ENCODE data around the gene CACHD1.

- TF ChIP-seq MXI1 (IDR thresholded peaks at IDR 0.05; ENCODE audit: borderline replicate concordance, low read depth, low read length) = no peak
- TF ChIP-seq CTCF (conservative IDR thresholded peaks at IDR 0.05; ENCODE audit: low read depth, low read length) = no peak
- TF ChIP-seq POLR2A (IDR thresholded peaks at IDR 0.05; ENCODE audit: low read depth, low read length) = no peak
- no peak for TF ChIP-seq RAD21 (IDR thresholded peaks at IDR 0.05; ENCODE audit: low read length)
- no peak for TF ChIP-seq SMC3 (IDR thresholded peaks at IDR 0.05; ENCODE audit: low read depth, low read length)
- TF ChIP-seq RCOR1 (IDR thresholded peaks at IDR 0.05; ENCODE audit: insufficient replicate concordance, low read length) = no peak
- TF ChIP-seq RFX5 (IDR thresholded peaks at IDR 0.05; ENCODE audit: low read depth, low read length) = no peak
- TF ChIP-seq CEBPB (IDR thresholded peaks at IDR 0.05; ENCODE audit: low read depth, low read length) = no peak
- TF ChIP-seq FOS (IDR thresholded peaks at IDR 0.05; ENCODE audit: low read depth, low read length) = no peak
- TF ChIP-seq MAFK (IDR thresholded peaks at IDR 0.05; ENCODE audit: low read depth, low read length) = no peak
- no peak for TF ChIP-seq BHLHE40 (IDR thresholded peaks at IDR 0.05; ENCODE audit: low read depth, low read length)
- TF ChIP-seq USF2 (IDR thresholded peaks at IDR 0.05; ENCODE audit: low read depth, low read length) = no peak
- no peak for TF ChIP-seq ELK1 (IDR thresholded peaks at IDR 0.05; ENCODE audit: borderline replicate concordance, low read depth, low read length)
Observed at GRCh38 chr1:64451440-64451839, 18.5 kb upstream of the CACHD1 start.
